ENCODE measurements around the gene PEX12.
A peak's percentile ranks its signal among the peaks of the same experiment; 100 is the strongest.

Gene PEX12

GRCh38 chr17:35587074-35587961, 8.9 kb upstream of the PEX12 start, which contains the start of gene AP2B1:
AP2B1 (plus strand) TSS chr17:35587322; CDS start chr17:35594031, 6,709 bp downstream.
- Mint-ChIP-seq H3K27me3 (ENCODE audit: low read depth, poor library complexity) (peaks cover 30% of the 10 kb centered on the region), H3K36me3 (ENCODE audit: low read depth) (no peaks in the 10 kb centered on the region)

DNA sequence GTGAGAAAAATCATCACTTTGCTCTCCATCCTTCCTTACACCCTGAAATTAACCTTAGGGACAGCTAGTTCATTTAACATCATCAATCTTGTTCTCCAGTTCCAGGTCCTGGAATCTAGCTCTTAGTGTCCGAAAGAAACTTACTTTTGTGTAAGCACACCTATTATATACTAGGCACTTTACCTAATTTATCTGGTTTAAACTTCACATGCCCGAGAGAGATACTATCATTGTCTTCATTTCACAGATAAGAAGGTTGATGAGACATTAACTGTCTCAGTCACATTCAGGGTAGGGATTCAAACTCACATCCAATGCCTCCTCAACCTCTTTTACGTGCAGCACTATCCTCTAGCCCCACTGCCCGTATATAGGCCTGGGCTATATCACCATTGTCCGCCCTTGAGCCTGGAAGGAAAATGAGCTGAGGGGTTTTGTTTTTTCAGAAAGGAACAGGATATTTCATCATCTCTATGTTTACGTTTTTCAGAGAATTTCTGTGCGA, 8.2 kb upstream of the PEX12 start:
- H3K4me1 Mint-ChIP-seq = peaks cover 44% of the 10 kb centered on the region
- H3K27ac Mint-ChIP-seq = peak overlapping the region; percentile 98

More at GRCh38 chr17:35587074-35587961, 8.9 kb upstream of the PEX12 start, which contains the start of gene AP2B1:
- peak within 1 kb of the TSS; percentile 98 for H3K27ac Mint-ChIP-seq
- H3K4me3 Mint-ChIP-seq = peak within 1 kb of the TSS; percentile 96
- H3K4me1 Mint-ChIP-seq = peaks cover 44% of the 10 kb centered on the region
- H3K9me3 Mint-ChIP-seq = no peaks in the 10 kb centered on the region
- DNase-seq = peak; percentile 97
- no peak for TF ChIP-seq CTCF (IDR thresholded peaks at IDR 0.05)

DNA sequence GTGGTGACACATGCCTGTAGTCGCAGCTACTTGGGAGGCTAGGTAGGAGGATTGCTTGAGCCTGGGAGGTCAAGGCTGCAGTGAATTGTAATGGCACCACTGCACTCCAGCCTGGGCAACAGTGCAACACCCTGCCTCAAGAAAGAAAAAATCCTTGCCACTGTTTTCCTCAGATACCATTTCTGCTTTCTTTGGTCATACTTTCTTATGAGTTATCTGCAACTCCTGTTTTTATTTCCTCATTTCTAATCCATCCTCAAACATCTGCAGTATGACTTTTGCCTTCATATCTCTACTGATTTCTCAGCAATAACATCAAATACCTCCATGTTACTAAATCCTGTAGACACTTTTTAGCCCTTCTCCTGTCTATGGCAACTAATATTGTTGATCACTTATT, 5.7 kb upstream of the PEX12 start:
- no peaks in the 10 kb centered on the region for H3K36me3 Mint-ChIP-seq (ENCODE audit: low read depth)
- no peaks in the 10 kb centered on the region for H3K9me3 Mint-ChIP-seq
- no peak for DNase-seq
- no peak overlapping the region for H3K27ac Mint-ChIP-seq
- peaks cover 32% of the 10 kb centered on the region for H3K4me1 Mint-ChIP-seq
- no peak for TF ChIP-seq CTCF (IDR thresholded peaks at IDR 0.05)
- H3K4me3 Mint-ChIP-seq = no peak overlapping the region
- peaks cover 39% of the 10 kb centered on the region for H3K27me3 Mint-ChIP-seq (ENCODE audit: low read depth, poor library complexity)

More for the DNA sequence above, 8.2 kb upstream of the PEX12 start:
- peaks cover 36% of the 10 kb centered on the region for H3K27me3 Mint-ChIP-seq (ENCODE audit: low read depth, poor library complexity)
- H3K9me3 Mint-ChIP-seq = no peaks in the 10 kb centered on the region
- peak overlapping the region; percentile 96 for H3K4me3 Mint-ChIP-seq
- H3K36me3 Mint-ChIP-seq (ENCODE audit: low read depth) = no peaks in the 10 kb centered on the region
- no peak for TF ChIP-seq CTCF (IDR thresholded peaks at IDR 0.05)
- no peak for DNase-seq

DNA sequence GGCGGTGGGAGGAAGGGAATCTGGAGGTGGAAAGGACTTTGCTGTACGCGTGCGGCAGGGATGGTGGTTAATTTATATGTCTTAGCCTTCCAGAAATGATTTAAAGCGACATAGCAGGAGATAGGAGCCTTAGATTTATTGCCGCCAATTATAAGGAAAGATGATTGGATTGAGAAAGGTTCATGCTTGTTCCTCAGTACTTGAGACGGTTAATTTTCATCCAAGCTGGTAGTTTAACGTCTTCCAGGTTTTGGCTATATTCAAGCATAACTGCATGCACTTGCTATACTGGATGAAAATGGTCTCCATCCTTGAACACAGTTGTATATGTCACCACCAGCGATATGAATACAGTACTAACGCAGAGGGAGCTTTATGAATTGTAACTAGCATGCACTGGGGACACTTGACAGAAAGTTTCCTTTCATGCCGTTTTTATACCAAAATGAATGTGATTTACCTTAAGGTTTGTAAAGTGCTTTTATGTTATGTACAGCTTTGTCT, 610 bp upstream of the PEX12 start:
- TF ChIP-seq CTCF (IDR thresholded peaks at IDR 0.05) = no peak

DNA sequence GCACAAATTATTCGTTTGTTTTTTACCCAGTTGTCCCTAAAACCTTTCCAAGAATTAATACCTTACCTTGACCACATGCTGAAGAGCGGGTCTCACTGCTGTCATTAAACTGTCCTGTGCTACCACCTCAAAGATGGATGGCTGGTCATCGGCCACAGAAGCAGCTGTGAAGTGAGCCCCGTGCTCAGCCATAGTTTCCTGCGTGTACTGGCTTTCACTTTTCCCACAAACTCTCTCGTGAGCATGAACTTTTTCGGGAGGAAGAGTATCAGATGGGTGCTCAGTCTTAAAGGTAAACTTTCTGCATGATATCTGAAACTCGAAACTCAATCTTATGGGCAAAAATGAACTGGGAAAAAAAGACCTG, 558 bp downstream of the PEX12 start:
- Mint-ChIP-seq H3K9me3 (no peaks in the 10 kb centered on the region), H3K36me3 (ENCODE audit: low read depth) (peaks cover 10% of the 10 kb centered on the region), H3K4me3 (peak overlapping the region; percentile 98), H3K4me1 (peaks cover 27% of the 10 kb centered on the region), H3K27me3 (ENCODE audit: low read depth, poor library complexity) (peaks cover 12% of the 10 kb centered on the region), H3K27ac (peak overlapping the region; percentile 97)
- peak; percentile 28 for DNase-seq
- no peak for TF ChIP-seq CTCF (IDR thresholded peaks at IDR 0.05)

More for the DNA sequence above, 610 bp upstream of the PEX12 start:
- H3K9me3 Mint-ChIP-seq = no peaks in the 10 kb centered on the region
- no peak for DNase-seq
- peaks cover 10% of the 10 kb centered on the region for H3K36me3 Mint-ChIP-seq (ENCODE audit: low read depth)
- H3K4me1 Mint-ChIP-seq = peaks cover 27% of the 10 kb centered on the region
- peak overlapping the region; percentile 98 for H3K4me3 Mint-ChIP-seq
- H3K27me3 Mint-ChIP-seq (ENCODE audit: low read depth, poor library complexity) = peaks cover 22% of the 10 kb centered on the region
- H3K27ac Mint-ChIP-seq = peak overlapping the region; percentile 97

Measured in nephron progenitor cell (in vitro differentiated cells).